Panc1 (cell line): ENCODE data around the gene NFIC. TPM values are rescaled to one million over a fixed set of nuclear protein-coding genes. Genes with fewer than 3 reads are reported as not detected.

Experiments used
- ATAC-seq: fragments of 200-7000 bp; cut with Tn5 transposase; 2 replicates; pipeline ENCODE4 v1.9.1; 2020; ENCODE audit warnings: mild to moderate bottlenecking, moderate library complexity
- BruUV-seq: library from RNA; stranded (reverse); fragments of 400-500 nt; replicated peaks from 2 replicates; lab custom pipeline; 2021; lab: Mats Ljungman, UMichigan
- CTCF ChIA-PET: fragments of 300-600 bp; sonication (Branson Sonifier 250); formaldehyde crosslinking; loops from one replicate; lab custom pipeline; 2022; ENCODE audit warnings: antibody characterized with exemption; lab: Charles Lee
- POLR2A ChIA-PET: fragments of 300-600 bp; sonication (Branson Sonifier 250); formaldehyde crosslinking; loops from one replicate; lab custom pipeline; 2022; ENCODE audit warnings: antibody characterized with exemption; lab: Charles Lee
- DNase-seq: peaks from one replicate; pipeline ENCODE4 v3.0.0-alpha.2; 2010; ENCODE audit warnings: low read depth, low spot score
- H3K27ac ChIP-seq: 2 replicates; pipeline ENCODE4 v1.5.1; 2011; ENCODE audit warnings: mild to moderate bottlenecking, low read length, inconsistent platforms
- H3K27me3 ChIP-seq: fragments of 200-500 bp; sonication (Bioruptor generic); 2 replicates; pipeline ENCODE4 v1.6.0; 2014; ENCODE audit warnings: low read length, inconsistent platforms; ENCODE audit not compliant: control insufficient read depth, insufficient read depth
- H3K36me3 ChIP-seq: fragments of 200-500 bp; sonication (Bioruptor generic); 2 replicates; pipeline ENCODE4 v1.5.1; 2014; ENCODE audit warnings: inconsistent platforms, mild to moderate bottlenecking, low read length, moderate library complexity; ENCODE audit not compliant: control insufficient read depth, insufficient read depth
- H3K4me1 ChIP-seq: 2 replicates; pipeline ENCODE4 v1.5.1; 2011; ENCODE audit warnings: inconsistent platforms, mild to moderate bottlenecking, low read length, moderate library complexity; ENCODE audit not compliant: control insufficient read depth, insufficient read depth
- H3K4me3 ChIP-seq, 2 experiments: 2 replicates each; pipeline ENCODE4 v1.5.1; 2011 to 2012; ENCODE audit warnings: low read depth in 2 of 2, low read length in 2 of 2, mild to moderate bottlenecking in 2 of 2, inconsistent platforms in 1 of 2, moderate library complexity in 1 of 2
- H3K9me3 ChIP-seq: fragments of 200-500 bp; sonication (Bioruptor generic); 2 replicates; pipeline ENCODE4 v1.5.1; 2014; ENCODE audit warnings: low read depth, mild to moderate bottlenecking, inconsistent platforms, low read length, moderate library complexity; ENCODE audit not compliant: control insufficient read depth, insufficient read depth
- POLR2AphosphoS5 ChIP-seq: IDR thresholded peaks from 2 replicates; pipeline ENCODE4 v1.6.1; 2012; ENCODE audit warnings: mild to moderate bottlenecking, low read depth, low read length, moderate library complexity
- SIN3A ChIP-seq: IDR thresholded peaks from 2 replicates; pipeline ENCODE4 v1.6.1; 2012; ENCODE audit warnings: low read depth, mild to moderate bottlenecking, low read length, moderate library complexity, borderline replicate concordance; ENCODE audit not compliant: insufficient read depth
- TCF7L2 ChIP-seq: IDR thresholded peaks from 2 replicates; pipeline ENCODE4 v1.6.1; 2011; ENCODE audit warnings: mild to moderate bottlenecking, low read depth, low read length, inconsistent platforms
- in situ Hi-C: cut with HindIII; loops from 2 replicates; pipeline ENCODE4 v1.10.0; 2016; ENCODE audit warnings: low sequenced_read_pairs, low pct_unique_long_range_greater_than_20kb
- intact Hi-C: fragments of 100-400 bp; cut with micrococcal nuclease; formaldehyde crosslinking; loops from one replicate; pipeline ENCODE4 v1.10.0; 2022; ENCODE audit not compliant: unreplicated experiment
- total RNA-seq: library from RNA; stranded (reverse); gene quantifications from one replicate; pipeline ENCODE4 v1.2.1, GENCODE V29; 2021; ENCODE audit not compliant: unreplicated experiment
- TF ChIP-seq, protein P1 (sequence below): fragments of 450-650 bp; IDR thresholded peaks from 2 replicates; pipeline ENCODE4 v1.5.1; 2017; ENCODE audit warnings: mild to moderate bottlenecking
- TF ChIP-seq, protein P2 (sequence below), 2 experiments: IDR thresholded peaks; 2 replicates each; pipeline ENCODE4 v1.6.1; 2011 to 2012; ENCODE audit warnings: low read depth in 2 of 2, control low read depth in 1 of 2, low read length in 1 of 2, mild to moderate bottlenecking in 1 of 2, moderate library complexity in 1 of 2; ENCODE audit not compliant: insufficient read depth in 1 of 2

Gene NFIC
- total RNA-seq, 1 experiment from 2014 or later, result 120 TPM

DNA sequence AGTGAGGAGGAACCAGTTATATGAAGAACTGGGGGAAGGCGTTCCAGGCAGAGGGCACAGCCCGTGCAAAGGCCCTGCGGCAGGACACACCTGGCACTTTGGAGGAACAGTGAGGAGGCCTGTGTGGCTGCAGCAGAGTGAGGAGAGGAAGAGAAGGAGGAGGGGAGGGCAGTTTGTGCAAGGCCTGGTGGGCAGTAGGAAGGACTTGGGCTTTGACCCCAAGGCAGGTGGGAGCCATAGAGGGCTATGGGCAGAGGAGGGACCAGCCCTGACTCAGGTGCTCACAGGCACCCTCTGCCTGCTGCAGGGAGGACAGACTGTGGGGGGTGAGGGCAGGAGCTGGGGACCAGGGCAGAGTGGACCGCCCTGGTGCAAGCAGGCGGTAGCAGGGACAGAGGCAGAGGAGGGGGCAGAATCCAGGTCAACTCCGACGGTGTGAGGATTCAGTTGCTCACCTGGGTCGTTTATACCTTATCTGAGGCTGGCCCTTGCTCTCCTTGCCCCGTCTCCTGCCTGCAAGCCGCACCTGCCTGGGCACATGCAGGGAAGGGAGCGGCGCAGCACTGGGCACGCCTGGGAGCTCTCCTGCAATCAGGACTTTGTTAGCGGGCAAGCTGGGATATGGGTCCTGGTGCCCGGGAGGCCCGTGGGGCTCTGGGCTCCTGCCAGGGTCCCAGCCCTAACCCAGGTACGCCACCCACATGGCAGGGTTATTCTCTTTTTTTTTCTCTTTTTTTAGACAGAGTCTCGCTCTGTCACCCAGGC lies 34.8 kb downstream of the NFIC start:
- H3K36me3 ChIP-seq, result 0 out of 2 replicates have a peak, but pooled peaks cover 2% of the 10 kb centered on the region
- ChIA-PET POLR2A (no interaction called here), CTCF (interaction anchor here (0.6 kb wide), 1 partner anchor 27 kb away, joined by 3 read pairs; no protein-coding TSS in a partner anchor)
- no TSS peak for BruUV-seq
- peaks cover 30% of the 10 kb centered on the region for H3K4me1 ChIP-seq
- TF ChIP-seq, protein P1, sequence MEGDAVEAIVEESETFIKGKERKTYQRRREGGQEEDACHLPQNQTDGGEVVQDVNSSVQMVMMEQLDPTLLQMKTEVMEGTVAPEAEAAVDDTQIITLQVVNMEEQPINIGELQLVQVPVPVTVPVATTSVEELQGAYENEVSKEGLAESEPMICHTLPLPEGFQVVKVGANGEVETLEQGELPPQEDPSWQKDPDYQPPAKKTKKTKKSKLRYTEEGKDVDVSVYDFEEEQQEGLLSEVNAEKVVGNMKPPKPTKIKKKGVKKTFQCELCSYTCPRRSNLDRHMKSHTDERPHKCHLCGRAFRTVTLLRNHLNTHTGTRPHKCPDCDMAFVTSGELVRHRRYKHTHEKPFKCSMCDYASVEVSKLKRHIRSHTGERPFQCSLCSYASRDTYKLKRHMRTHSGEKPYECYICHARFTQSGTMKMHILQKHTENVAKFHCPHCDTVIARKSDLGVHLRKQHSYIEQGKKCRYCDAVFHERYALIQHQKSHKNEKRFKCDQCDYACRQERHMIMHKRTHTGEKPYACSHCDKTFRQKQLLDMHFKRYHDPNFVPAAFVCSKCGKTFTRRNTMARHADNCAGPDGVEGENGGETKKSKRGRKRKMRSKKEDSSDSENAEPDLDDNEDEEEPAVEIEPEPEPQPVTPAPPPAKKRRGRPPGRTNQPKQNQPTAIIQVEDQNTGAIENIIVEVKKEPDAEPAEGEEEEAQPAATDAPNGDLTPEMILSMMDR, result no peak
- TF ChIP-seq TCF7L2 (no peak), SIN3A (no peak), POLR2AphosphoS5 (no peak)
- TF ChIP-seq, protein P2, sequence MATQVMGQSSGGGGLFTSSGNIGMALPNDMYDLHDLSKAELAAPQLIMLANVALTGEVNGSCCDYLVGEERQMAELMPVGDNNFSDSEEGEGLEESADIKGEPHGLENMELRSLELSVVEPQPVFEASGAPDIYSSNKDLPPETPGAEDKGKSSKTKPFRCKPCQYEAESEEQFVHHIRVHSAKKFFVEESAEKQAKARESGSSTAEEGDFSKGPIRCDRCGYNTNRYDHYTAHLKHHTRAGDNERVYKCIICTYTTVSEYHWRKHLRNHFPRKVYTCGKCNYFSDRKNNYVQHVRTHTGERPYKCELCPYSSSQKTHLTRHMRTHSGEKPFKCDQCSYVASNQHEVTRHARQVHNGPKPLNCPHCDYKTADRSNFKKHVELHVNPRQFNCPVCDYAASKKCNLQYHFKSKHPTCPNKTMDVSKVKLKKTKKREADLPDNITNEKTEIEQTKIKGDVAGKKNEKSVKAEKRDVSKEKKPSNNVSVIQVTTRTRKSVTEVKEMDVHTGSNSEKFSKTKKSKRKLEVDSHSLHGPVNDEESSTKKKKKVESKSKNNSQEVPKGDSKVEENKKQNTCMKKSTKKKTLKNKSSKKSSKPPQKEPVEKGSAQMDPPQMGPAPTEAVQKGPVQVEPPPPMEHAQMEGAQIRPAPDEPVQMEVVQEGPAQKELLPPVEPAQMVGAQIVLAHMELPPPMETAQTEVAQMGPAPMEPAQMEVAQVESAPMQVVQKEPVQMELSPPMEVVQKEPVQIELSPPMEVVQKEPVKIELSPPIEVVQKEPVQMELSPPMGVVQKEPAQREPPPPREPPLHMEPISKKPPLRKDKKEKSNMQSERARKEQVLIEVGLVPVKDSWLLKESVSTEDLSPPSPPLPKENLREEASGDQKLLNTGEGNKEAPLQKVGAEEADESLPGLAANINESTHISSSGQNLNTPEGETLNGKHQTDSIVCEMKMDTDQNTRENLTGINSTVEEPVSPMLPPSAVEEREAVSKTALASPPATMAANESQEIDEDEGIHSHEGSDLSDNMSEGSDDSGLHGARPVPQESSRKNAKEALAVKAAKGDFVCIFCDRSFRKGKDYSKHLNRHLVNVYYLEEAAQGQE (IDR thresholded peaks at IDR 0.05; ENCODE audit: insufficient read depth in 1 of 2, low read depth in 2 of 2, low read length in 1 of 2), result no peak
- H3K27ac ChIP-seq, result no peak overlapping the region
- ATAC-seq, result no peak
- no peaks in the 10 kb centered on the region for H3K9me3 ChIP-seq
- intact Hi-C loops, result no loop called here
- no peaks in the 10 kb centered on the region for H3K27me3 ChIP-seq
- DNase-seq, result no peak
- H3K4me3 ChIP-seq, result no peak overlapping the region
- in situ Hi-C loops, result no loop called here

DNA sequence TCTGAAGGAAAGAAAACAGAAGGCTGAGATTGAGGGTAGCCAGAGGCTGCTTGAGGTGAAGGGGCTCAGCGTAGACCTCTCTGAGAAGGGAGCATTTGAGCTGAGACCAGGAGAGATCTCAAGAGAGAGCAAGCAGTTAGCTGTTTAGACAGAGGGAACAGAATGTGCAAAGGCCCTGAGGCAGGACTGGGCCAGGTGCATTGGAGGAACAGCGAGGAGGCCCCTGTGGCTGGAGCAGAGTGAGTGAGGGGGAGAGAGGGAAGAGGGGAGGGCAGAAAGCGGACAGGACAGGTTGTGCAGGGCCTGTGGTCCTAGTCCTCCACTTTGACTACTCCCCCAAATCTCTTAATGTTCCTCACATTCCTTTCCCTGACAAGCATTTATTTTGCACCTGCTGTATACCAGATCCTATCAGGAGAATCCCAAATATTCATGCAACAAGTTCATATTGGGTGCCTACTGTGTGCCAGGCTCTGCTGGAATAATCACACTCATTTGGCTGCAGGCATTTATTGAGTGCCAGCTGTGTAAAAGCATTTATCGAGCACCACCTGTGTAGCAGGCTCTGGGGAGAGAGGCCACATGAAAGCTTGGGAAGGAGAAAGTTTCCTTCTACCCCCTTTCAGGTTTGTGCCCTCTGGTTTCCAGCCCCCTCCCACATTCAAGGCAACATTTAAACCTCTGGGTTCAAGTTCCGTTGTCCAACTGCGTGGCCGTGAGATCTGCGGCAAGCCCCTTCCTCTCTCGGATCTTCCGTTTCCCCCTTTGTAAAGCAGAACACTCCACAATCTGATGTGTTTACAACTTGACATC lies 36.5 kb downstream of the NFIC start:
- TSS peak; percentile 14 for BruUV-seq
- intact Hi-C loops, result no loop called here
- Histone ChIP-seq H3K27ac (peak overlapping the region; percentile 36; the same call in 1 of the 2 replicates), H3K9me3 (no peaks in the 10 kb centered on the region), H3K4me3 (no peak overlapping the region), H3K36me3 (0 out of 2 replicates have a peak, but pooled peaks cover 2% of the 10 kb centered on the region), H3K27me3 (no peaks in the 10 kb centered on the region), H3K4me1 (peaks cover 24% of the 10 kb centered on the region)
- ATAC-seq, result no peak
- POLR2A ChIA-PET, result no interaction called here
- no peak for DNase-seq
- TF ChIP-seq, protein P1, result no peak
- no peak for TF ChIP-seq POLR2AphosphoS5
- TF ChIP-seq SIN3A, result no peak
- TF ChIP-seq TCF7L2, result no peak
- CTCF ChIA-PET, result no interaction called here
- in situ Hi-C loops, result no loop called here
